HL-60 (cell line): ENCODE measurements around the gene CPT1C.

Experiments used
- GABPA ChIP-seq: IDR thresholded peaks from 2 replicates; pipeline ENCODE4 v1.6.1; 2012; ENCODE audit warnings: low read depth
- REST ChIP-seq: IDR thresholded peaks from 2 replicates; pipeline ENCODE4 v1.6.1; 2012; ENCODE audit warnings: low read depth; ENCODE audit not compliant: insufficient replicate concordance
- SPI1 ChIP-seq: IDR thresholded peaks from 2 replicates; pipeline ENCODE4 v1.6.1; 2012; ENCODE audit warnings: low read depth, mild to moderate bottlenecking, borderline replicate concordance
- TF ChIP-seq, protein P1 (sequence below): IDR thresholded peaks from one replicate; pipeline ENCODE4 v1.5.1; 2011; ENCODE audit warnings: low read length, control low read depth, inconsistent platforms; ENCODE audit not compliant: insufficient read depth

DNA sequence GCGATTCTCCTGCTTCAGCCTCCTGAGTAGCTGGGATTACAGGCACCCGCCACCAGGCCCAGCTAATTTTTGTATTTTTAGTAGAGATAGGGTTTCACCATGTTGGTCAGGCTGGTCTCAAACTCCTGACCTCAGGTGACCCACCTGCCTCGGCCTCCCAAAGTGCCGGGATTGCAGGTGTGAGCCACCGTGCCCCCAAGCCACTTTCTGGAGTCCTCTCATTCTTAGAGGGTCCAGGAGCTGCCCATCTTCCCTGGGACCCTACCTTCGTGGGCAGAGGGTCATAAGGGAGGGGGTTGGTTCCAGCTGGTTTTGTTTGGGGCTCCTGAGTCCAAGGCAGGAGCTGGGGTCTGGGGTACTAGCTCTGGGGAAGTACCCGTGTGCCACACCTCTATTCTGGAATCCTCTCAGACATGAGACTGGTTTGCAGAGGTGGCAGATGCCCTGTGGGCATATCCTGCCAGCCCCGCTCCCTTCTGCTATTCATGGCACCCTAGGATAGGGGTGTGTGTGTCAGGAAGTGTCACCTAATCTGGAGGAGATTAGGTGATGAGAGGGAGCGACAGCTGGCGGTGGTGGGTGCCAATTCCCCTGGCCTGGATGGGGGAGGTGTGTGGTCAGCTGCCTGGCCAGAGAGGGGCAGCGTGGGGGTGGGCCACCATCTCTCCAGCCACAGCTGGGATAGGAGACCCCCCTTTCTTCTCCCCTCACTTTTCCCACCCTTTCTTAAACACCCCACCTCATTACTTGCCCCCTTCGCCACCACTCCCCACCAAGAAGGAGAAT is 11.7 kb upstream of the CPT1C start:
- TF ChIP-seq SPI1, result no peak
- TF ChIP-seq, protein P1, sequence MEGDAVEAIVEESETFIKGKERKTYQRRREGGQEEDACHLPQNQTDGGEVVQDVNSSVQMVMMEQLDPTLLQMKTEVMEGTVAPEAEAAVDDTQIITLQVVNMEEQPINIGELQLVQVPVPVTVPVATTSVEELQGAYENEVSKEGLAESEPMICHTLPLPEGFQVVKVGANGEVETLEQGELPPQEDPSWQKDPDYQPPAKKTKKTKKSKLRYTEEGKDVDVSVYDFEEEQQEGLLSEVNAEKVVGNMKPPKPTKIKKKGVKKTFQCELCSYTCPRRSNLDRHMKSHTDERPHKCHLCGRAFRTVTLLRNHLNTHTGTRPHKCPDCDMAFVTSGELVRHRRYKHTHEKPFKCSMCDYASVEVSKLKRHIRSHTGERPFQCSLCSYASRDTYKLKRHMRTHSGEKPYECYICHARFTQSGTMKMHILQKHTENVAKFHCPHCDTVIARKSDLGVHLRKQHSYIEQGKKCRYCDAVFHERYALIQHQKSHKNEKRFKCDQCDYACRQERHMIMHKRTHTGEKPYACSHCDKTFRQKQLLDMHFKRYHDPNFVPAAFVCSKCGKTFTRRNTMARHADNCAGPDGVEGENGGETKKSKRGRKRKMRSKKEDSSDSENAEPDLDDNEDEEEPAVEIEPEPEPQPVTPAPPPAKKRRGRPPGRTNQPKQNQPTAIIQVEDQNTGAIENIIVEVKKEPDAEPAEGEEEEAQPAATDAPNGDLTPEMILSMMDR, result no peak
- no peak for TF ChIP-seq REST
- no peak for TF ChIP-seq GABPA
